ENCODE measurements around the gene METTL25B. TPM values are rescaled to one million over a fixed set of nuclear protein-coding genes. Genes with fewer than 3 reads are reported as not detected.
A peak's percentile ranks its signal among the peaks of the same experiment; 100 is the strongest.

The METTL25B gene
- total and polyA plus RNA-seq, 2 of the 13 experiments (the other 11 are each of a cell fraction or from before 2014, with no cell fraction given), result 11.9 to 24.0 TPM

GRCh38 chr1:156746728-156747631, 18.7 kb downstream of the METTL25B start (continued):
- TF ChIP-seq, protein P1, sequence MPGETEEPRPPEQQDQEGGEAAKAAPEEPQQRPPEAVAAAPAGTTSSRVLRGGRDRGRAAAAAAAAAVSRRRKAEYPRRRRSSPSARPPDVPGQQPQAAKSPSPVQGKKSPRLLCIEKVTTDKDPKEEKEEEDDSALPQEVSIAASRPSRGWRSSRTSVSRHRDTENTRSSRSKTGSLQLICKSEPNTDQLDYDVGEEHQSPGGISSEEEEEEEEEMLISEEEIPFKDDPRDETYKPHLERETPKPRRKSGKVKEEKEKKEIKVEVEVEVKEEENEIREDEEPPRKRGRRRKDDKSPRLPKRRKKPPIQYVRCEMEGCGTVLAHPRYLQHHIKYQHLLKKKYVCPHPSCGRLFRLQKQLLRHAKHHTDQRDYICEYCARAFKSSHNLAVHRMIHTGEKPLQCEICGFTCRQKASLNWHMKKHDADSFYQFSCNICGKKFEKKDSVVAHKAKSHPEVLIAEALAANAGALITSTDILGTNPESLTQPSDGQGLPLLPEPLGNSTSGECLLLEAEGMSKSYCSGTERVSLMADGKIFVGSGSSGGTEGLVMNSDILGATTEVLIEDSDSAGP (CRISPR knock-in tag; IDR thresholded peaks at IDR 0.05; ENCODE audit: borderline replicate concordance), result peak; percentile 28; the same call in 1 of the 2 replicates
- TF ChIP-seq ZSCAN12 (CRISPR knock-in tag; IDR thresholded peaks at IDR 0.05), result no peak

- no peak for ATAC-seq
- peak; percentile 37; the same call in 1 of the 2 replicates for TF ChIP-seq AKAP8 (CRISPR knock-in tag; IDR thresholded peaks at IDR 0.05)
- no peak for TF ChIP-seq ZNF557 (CRISPR knock-in tag; IDR thresholded peaks at IDR 0.05)
- TF ChIP-seq LCORL (IDR thresholded peaks at IDR 0.05), result no peak
- no peak for TF ChIP-seq LCORL (CRISPR knock-in tag; IDR thresholded peaks at IDR 0.05)
- TF ChIP-seq MAFK (conservative IDR thresholded peaks at IDR 0.05 in 1 of 2, IDR thresholded peaks at IDR 0.05 in 1 of 2; ENCODE audit: low read length in 2 of 2), result no peak
- TF ChIP-seq NR2F6 (IDR thresholded peaks at IDR 0.05), result no peak
- TF ChIP-seq NR2F6 (CRISPR knock-in tag; IDR thresholded peaks at IDR 0.05), result no peak
- TF ChIP-seq ELF3 (CRISPR knock-in tag; IDR thresholded peaks at IDR 0.05), result no peak
- TF ChIP-seq GPN1 (CRISPR knock-in tag; IDR thresholded peaks at IDR 0.05; ENCODE audit: borderline replicate concordance), result no peak
- no peak for TF ChIP-seq ZBTB46 (CRISPR knock-in tag; IDR thresholded peaks at IDR 0.05; ENCODE audit: borderline replicate concordance)
- no peak for TF ChIP-seq EHMT2 (IDR thresholded peaks at IDR 0.05; ENCODE audit: borderline replicate concordance, low read depth, low read length)
- no peak for TF ChIP-seq ZBTB1 (CRISPR knock-in tag; IDR thresholded peaks at IDR 0.05; ENCODE audit: borderline replicate concordance)
- no peak for TF ChIP-seq ZNF598 (CRISPR knock-in tag; IDR thresholded peaks at IDR 0.05; ENCODE audit: borderline replicate concordance)
- TF ChIP-seq ZNF224 (CRISPR knock-in tag; IDR thresholded peaks at IDR 0.05), result no peak
- TF ChIP-seq ZNF230 (CRISPR knock-in tag; IDR thresholded peaks at IDR 0.05), result no peak
- TF ChIP-seq ZNF782 (CRISPR knock-in tag; IDR thresholded peaks at IDR 0.05; ENCODE audit: borderline replicate concordance), result 0 out of 2 replicates have a peak, but pooled peaks have one; percentile 15
These were observed 19.7 kb downstream of the METTL25B start for GRCh38 chr1:156747742-156748669.

More at GRCh38 chr1:156747742-156748669, 19.7 kb downstream of the METTL25B start:
- Histone ChIP-seq H3K9ac (ENCODE audit: insufficient read depth, low read depth, low read length) (peak overlapping the region; percentile 95), H3K4me1 (ENCODE audit: insufficient read depth, low read length) (peaks cover 47% of the 10 kb centered on the region), H3K4me3 (replicated peaks in 1 of 3; ENCODE audit: insufficient read depth in 1 of 3, low read depth in 2 of 3, low read length in 3 of 3) (peak overlapping the region; percentile 87 to 90 (median 88)), H3K4me2 (ENCODE audit: low read depth, low read length) (peak overlapping the region; percentile 98), H3K79me2 (ENCODE audit: insufficient read depth, low read length) (peaks cover 75% of the 10 kb centered on the region), H3K36me3 (replicated peaks in 1 of 2; ENCODE audit: control insufficient read depth in 1 of 2, insufficient read depth in 2 of 2, low read length in 2 of 2) (peaks cover 10 to 26% of the 10 kb centered on the region in 2 experiments; a peak in 4 of 5 replicates), H2AFZ (ENCODE audit: low read length) (no peak overlapping the region), H4K20me1 (ENCODE audit: insufficient read depth, low read length) (peaks cover 13% of the 10 kb centered on the region), H3K9me3 (ENCODE audit: low read length) (no peaks in the 10 kb centered on the region), H3K27me3 (ENCODE audit: control insufficient read depth in 1 of 2, insufficient read depth in 2 of 2, low read length in 2 of 2) (no peaks in the 10 kb centered on the region; a peak in 1 of 5 replicates), H3K27ac (ENCODE audit: extremely low read length, insufficient read depth, low read length) (peak overlapping the region; percentile 100)
- in situ Hi-C loops (cut with HindIII; ENCODE audit: extremely low pct_ligation_motif_present, low pct_unique_long_range_greater_than_20kb) (no loop called here), intact Hi-C loops (cut with micrococcal nuclease; ENCODE audit: unreplicated experiment) (loop anchor here (2.0 kb wide), 1 partner anchor 19 kb away; the partner anchor contains the start of genes ISG20L2 and METTL25B)
- 9% methylated on average over 6 of the region's 8 CpGs for WGBS (ENCODE audit: low lambda C conversion rate)
- DNase-seq (ENCODE audit: low spot score), result no peak
- no peak for FAIRE-seq
- CTCF ChIA-PET (ENCODE audit: low intra/inter-chr PET ratio, low total read pairs), result no interaction called here
- POLR2A ChIA-PET, result interaction anchor here (1.0 to 3.3 kb wide), 6 partner anchors 19 to 291 kb away, joined by 3 to 27 read pairs (median 5); partner anchors contain the start of genes ISG20L2, METTL25B and PRCC
- no TSS peak for BruUV-seq (replicated peaks)

Data from HepG2 (cell line).